NCI-H2107 (cell line): ENCODE data around the gene PGAP2.
"Not testable (repeated sequence)": the region's sequence is repeated elsewhere in the genome, so short reads cannot be mapped to it uniquely, and the experiment has no call there.

Experiments used
- DNase-seq: peaks from one replicate; lab custom pipeline; 2025; lab: John Stamatoyannopoulos, UW

Gene PGAP2

DNA sequence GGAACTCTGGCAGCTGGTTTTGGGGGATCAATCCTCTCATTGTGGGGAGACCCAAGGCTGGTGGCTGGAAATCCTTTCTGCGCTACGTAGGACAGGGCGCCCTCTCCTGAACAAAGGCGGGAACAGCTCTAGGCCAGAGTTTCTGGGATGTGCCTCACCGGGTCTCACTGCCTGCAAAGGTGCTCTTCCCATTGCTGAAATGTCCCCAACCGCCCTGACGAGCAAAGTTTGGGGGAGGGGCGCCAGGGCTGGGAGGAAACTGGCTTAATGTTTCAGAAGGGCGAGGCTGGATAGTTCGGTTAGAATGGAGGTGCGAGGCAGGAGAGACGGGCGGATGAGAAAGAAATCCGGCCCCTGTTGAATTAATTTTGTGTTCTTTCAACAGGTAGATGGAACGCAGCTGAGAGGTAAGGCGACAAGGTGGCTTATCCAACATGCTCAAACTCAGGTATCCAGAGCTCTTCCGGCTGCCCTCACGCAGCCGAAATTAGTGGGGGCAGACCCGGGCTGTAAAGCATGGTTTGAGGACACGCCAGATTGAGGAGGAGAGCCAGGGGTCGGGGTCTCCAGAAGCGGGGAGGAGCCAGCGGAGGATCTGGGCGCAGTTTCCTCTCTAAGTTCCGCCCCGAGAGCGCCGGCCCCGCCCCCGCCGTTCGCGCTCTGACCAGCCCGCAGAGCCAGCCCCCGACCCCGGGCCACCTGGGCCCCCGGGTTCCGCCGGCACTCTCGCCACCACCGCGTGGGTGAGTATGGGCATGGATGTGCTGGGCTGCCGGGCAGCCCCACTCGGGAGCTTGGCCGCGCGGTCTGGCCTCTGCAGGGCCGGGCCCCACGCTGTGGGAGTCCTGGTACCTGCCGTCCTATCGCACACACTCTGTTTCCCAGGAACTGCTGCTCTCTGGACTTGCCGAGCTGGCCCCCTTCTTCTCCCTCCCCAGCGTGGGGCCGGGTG lies at the start of gene PGAP2:
Gene PGAP2 (plus strand): TSS at position 652 of the 952 bp plus-strand sequence. CDS start 2,700 bp downstream, outside the sequence.
- DNase-seq: no peak

DNA sequence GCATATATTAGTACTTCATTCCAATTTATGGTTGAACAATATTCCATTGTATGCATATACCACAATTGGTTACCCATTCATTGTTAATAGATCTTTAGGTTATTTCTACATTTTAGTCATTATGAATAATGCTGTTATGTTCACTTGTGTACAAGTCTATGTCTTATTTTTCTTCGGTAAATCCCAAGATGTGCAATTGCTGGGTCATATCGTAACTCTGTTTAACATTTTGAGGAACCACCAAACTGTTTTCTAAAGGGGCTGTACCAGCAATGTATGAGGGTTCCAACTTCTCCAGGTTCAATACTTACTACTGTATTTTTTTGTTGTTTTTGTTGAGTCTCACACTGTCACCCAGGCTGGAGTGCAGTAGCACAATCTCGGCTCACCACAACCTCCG lies 44.1 kb upstream of the PGAP2 start:
- no peak for DNase-seq

GRCh38 chr11:3766836-3767235 lies 41.5 kb upstream of the PGAP2 start:
- not testable (repeated sequence) for DNase-seq

GRCh38 chr11:3767536-3767935 lies 40.8 kb upstream of the PGAP2 start:
- DNase-seq: no peak

DNA sequence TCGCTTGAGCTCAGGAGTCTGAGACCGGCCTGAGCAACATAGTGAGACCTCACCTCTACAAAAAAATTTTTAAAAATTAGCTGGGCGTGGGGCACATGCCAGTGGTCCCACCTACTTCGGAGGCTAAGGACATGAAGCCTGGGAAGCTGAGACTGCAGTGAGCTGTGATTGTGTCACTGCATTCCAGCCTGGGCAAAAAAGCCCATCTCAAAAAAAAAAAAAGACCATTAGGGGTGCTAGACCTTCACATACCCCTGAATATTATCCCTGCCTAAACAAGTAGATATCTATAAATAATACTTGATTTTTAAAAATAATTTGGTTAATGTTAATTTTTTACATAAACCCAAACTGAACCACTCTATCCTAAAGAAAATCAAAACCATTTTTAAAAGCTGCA lies 35.2 kb upstream of the PGAP2 start:
- DNase-seq: no peak

DNA sequence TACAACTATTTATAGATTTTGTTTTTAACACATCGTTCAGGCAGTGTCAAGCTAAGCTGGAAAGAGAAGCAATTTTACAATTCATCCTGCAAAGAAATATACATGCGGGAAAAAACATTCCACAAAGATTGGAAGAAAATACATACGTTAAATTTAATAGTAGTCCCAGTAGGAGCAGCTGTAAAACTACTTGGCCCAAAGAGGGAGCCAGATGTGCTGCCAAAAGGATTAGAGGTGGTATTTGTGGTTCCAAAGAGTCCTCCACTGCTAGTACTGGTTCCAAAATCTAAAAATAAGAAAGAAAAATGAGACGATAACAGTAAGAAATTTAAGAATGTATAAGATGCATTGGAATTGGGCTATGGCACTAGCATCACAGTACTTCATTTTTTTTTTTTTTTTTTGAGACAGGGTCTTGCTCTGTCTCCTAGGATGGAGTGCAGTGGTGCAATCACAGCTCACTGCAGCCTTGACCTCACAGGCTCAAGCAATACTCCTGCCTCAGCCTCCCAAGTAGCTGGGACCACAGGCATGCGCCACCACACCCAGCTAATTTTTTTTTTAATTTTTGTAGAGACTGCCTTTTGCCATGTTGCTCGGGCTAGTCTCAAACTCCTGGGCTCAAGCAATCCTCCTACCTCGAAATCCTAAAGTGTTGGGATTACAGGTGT lies 32.5 kb upstream of the PGAP2 start:
- DNase-seq: no peak

- no peak for DNase-seq
Measured at GRCh38 chr11:3781423-3781822, 26.9 kb upstream of the PGAP2 start.

- no peak for DNase-seq
Measured at GRCh38 chr11:3782963-3783362, 25.4 kb upstream of the PGAP2 start.

DNA sequence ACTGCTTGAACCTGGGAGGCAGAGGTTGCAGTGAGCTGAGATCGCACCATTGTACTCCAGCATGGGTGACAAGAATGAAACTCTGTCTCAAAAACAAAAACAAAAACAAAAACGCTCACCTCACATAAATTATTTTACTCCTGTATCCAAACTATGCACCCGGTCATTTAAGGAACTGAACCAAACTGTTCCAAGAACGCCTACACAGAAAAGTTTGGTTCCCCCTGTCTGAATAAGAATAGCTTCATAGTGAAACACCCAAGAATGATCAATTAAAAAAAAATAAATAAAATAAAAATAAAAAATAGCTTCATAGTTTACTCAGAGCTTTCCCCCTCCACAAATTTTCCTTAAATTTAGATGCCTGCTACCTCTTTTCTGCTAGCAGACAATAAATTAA lies 24.7 kb upstream of the PGAP2 start:
- DNase-seq: no peak

GRCh38 chr11:3786781-3787428 lies 21.5 kb upstream of the PGAP2 start:
- no peak for DNase-seq

GRCh38 chr11:3794387-3794786 lies 14.0 kb upstream of the PGAP2 start:
- not testable (repeated sequence) for DNase-seq

- no peak for DNase-seq
Measured at GRCh38 chr11:3795131-3796001, 13.0 kb upstream of the PGAP2 start.

- DNase-seq: no peak
Measured at GRCh38 chr11:3796002-3796311, 12.4 kb upstream of the PGAP2 start.

DNA sequence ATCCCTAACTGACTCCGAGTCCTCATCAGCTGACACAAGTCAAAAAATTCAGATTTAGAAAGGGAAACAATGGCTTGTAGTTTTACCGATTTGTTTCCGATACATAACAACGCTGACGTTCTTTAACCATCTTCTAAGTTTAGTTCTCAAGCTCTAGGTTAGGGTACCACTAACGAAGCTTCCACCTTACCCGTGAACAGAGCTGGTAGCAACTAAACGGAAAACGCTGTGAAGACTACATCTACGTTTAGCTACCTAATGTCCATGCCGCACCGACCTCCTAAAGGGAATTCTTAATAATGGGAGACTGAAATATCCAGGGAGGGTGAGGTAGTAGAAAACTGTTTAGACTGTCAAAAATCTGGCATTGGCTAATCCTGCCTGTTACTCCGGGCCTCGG lies 12.0 kb upstream of the PGAP2 start:
- DNase-seq: no peak

DNA sequence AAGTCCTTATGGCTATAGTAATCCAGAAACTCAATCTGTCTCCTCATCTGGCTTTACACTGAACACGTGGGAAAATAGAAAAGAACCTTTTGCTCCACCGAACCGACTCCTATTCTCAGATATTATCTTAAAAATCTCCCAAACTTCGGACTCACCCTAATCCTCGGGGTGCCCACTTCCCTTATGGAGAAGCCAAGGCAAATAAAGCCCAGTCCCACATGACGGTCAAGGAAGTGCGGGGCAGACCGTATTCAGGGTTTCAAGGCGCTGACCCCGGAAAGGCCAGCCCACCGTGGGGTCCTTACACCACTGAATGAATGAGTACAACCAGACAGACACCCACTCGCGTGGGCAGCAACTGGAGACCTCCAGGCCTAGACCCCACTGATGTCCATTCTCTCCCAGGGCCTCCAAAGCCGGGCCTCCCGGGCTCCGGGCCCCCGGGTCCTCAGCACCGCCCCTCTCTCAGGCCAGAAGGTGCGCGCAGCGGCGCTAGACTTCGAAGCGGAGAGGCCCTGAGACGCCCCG lies 11.5 kb upstream of the PGAP2 start:
- no peak for DNase-seq

GRCh38 chr11:3797329-3798090 lies 10.8 kb upstream of the PGAP2 start, which contains the start of gene NUP98:
TSS of gene NUP98 (minus strand) at chr11:3797554. CDS start at chr11:3782117, 15,437 bp downstream.
- DNase-seq: peak; percentile 96

GRCh38 chr11:3799143-3799542 lies 9.2 kb upstream of the PGAP2 start:
- DNase-seq: no peak

DNA sequence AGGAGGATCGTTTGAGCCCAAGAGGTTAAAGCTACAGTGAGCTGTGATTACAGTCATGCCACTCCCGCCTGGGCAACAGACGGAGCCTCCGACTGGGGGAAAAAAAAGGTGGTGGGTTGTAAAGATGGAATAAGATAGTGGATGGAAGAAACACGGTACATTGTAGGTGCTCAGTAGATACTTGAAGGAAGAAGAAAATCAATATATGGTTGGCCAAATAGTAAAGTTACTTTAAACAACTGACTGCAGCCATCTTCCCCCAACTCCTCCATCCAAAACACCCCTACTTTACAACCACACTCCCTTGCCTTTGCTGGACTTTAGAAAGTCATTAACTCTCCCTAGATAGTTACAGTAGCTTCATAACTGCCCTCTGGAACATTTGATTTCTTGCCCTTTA lies 8.5 kb upstream of the PGAP2 start:
- DNase-seq: no peak

DNA sequence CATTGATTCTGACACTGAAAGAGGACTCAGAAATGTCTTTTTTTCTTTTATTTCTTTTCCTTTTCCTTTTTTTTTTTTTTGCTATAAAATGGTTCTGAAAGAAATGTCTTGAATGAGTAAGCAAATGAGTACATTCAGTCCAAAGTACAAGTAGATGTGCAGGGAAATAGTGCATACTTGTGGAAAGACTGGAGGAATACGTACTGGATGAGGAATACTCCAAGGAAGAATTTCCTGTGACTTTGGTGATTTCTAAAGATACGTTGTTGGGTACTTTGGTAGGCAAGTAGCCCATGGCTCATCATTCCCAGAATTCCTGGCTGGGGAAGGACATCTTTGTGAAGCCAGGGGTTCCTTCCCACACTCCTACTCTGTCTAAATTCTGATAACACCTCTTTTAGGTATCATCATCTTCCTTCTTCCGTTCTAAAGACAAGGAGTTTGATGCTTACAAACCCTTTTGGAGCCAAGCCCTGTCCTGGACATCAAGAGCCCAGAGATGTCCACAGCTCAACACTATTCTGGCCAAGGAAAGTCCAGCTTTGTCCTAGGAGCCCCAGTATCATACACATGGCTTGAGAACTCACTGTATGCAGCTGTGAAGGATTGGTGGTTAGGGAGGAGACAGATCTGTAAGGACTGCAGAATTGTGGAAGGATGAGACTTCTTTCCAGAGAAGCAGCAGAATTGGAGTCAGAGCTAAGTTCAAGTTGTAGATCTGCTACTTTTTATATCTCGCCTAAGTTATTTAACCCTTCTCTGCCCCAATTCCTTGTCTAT lies 6.2 kb upstream of the PGAP2 start:
- no peak for DNase-seq
